ENCODE data around the gene MEGF8. TPM values are rescaled to one million over a fixed set of nuclear protein-coding genes. Genes with fewer than 3 reads are reported as not detected.

MEGF8 gene
- total and polyA plus RNA-seq, 10 of the 15 experiments (the other 5 are each of a cell fraction or from before 2014, with no cell fraction given), result 0.43 to 12.8 (median 2.7) TPM

DNA sequence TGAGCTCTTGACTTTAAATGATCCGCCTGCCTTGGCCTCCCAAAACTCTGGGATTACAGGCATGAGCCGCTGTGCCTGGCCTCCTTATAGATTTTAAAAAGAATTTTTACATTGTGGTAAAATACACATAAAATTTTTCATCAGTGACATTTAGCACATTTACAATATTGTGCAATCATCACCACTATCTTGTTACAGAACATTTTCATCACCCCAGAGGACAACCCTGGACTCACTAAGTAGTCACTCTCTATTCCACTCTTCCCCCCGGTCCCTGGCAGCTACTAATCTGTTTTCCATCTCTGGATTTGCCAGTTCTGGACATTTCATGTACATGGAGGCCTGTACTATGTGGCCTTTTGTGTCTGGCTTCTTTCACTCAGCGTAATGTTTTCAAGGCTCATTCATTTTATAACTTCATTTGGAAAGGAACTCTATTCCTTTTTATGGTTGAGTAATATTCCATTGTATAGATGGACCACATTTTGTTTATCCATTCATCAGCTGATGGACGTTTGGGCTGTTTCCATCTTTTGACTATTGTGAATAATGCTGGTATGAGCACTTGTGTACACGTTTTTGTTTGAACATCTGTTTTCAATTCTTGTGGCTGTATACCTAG lies 19.9 kb downstream of the MEGF8 start (continued):
- TF ChIP-seq, protein P1, sequence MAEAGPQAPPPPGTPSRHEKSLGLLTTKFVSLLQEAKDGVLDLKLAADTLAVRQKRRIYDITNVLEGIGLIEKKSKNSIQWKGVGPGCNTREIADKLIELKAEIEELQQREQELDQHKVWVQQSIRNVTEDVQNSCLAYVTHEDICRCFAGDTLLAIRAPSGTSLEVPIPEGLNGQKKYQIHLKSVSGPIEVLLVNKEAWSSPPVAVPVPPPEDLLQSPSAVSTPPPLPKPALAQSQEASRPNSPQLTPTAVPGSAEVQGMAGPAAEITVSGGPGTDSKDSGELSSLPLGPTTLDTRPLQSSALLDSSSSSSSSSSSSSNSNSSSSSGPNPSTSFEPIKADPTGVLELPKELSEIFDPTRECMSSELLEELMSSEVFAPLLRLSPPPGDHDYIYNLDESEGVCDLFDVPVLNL (IDR thresholded peaks at IDR 0.05; ENCODE audit: low read depth, low read length), result no peak
- TF ChIP-seq MEF2A (IDR thresholded peaks at IDR 0.05; ENCODE audit: insufficient read depth, low read depth, low read length), result no peak
- no peak for TF ChIP-seq NFXL1 (IDR thresholded peaks at IDR 0.05; ENCODE audit: borderline replicate concordance)
- TF ChIP-seq SRF (IDR thresholded peaks at IDR 0.05; ENCODE audit: low read depth in 2 of 2, low read length in 2 of 2), result no peak
- TF ChIP-seq TCF3 (IDR thresholded peaks at IDR 0.05; ENCODE audit: borderline replicate concordance, insufficient read depth, low read depth, low read length), result no peak
- TF ChIP-seq, protein P2, sequence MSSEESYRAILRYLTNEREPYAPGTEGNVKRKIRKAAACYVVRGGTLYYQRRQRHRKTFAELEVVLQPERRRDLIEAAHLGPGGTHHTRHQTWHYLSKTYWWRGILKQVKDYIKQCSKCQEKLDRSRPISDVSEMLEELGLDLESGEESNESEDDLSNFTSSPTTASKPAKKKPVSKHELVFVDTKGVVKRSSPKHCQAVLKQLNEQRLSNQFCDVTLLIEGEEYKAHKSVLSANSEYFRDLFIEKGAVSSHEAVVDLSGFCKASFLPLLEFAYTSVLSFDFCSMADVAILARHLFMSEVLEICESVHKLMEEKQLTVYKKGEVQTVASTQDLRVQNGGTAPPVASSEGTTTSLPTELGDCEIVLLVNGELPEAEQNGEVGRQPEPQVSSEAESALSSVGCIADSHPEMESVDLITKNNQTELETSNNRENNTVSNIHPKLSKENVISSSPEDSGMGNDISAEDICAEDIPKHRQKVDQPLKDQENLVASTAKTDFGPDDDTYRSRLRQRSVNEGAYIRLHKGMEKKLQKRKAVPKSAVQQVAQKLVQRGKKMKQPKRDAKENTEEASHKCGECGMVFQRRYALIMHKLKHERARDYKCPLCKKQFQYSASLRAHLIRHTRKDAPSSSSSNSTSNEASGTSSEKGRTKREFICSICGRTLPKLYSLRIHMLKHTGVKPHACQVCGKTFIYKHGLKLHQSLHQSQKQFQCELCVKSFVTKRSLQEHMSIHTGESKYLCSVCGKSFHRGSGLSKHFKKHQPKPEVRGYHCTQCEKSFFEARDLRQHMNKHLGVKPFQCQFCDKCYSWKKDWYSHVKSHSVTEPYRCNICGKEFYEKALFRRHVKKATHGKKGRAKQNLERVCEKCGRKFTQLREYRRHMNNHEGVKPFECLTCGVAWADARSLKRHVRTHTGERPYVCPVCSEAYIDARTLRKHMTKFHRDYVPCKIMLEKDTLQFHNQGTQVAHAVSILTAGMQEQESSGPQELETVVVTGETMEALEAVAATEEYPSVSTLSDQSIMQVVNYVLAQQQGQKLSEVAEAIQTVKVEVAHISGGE (CRISPR knock-in tag; IDR thresholded peaks at IDR 0.05), result no peak
- TF ChIP-seq CEBPB (IDR thresholded peaks at IDR 0.05; ENCODE audit: borderline replicate concordance in 1 of 2, low read depth in 2 of 2, low read length in 2 of 2), result no peak
- TF ChIP-seq, protein P3, sequence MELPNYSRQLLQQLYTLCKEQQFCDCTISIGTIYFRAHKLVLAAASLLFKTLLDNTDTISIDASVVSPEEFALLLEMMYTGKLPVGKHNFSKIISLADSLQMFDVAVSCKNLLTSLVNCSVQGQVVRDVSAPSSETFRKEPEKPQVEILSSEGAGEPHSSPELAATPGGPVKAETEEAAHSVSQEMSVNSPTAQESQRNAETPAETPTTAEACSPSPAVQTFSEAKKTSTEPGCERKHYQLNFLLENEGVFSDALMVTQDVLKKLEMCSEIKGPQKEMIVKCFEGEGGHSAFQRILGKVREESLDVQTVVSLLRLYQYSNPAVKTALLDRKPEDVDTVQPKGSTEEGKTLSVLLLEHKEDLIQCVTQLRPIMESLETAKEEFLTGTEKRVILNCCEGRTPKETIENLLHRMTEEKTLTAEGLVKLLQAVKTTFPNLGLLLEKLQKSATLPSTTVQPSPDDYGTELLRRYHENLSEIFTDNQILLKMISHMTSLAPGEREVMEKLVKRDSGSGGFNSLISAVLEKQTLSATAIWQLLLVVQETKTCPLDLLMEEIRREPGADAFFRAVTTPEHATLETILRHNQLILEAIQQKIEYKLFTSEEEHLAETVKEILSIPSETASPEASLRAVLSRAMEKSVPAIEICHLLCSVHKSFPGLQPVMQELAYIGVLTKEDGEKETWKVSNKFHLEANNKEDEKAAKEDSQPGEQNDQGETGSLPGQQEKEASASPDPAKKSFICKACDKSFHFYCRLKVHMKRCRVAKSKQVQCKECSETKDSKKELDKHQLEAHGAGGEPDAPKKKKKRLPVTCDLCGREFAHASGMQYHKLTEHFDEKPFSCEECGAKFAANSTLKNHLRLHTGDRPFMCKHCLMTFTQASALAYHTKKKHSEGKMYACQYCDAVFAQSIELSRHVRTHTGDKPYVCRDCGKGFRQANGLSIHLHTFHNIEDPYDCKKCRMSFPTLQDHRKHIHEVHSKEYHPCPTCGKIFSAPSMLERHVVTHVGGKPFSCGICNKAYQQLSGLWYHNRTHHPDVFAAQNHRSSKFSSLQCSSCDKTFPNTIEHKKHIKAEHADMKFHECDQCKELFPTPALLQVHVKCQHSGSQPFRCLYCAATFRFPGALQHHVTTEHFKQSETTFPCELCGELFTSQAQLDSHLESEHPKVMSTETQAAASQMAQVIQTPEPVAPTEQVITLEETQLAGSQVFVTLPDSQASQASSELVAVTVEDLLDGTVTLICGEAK (IDR thresholded peaks at IDR 0.05; ENCODE audit: borderline replicate concordance), result no peak
- TF ChIP-seq YBX1 (IDR thresholded peaks at IDR 0.05), result no peak
- no peak for TF ChIP-seq CHD4 (IDR thresholded peaks at IDR 0.05)
- no peak for TF ChIP-seq ZNF24 (IDR thresholded peaks at IDR 0.05)

Data from GM12878 (cell line).